IPS-NIHi7 (cell line): ENCODE results near the gene ADK.
"Not testable (repeated sequence)": the region's sequence is repeated elsewhere in the genome, so short reads cannot be mapped to it uniquely, and the experiment has no call there.

Source experiments
- DNase-seq: peaks from one replicate; pipeline ENCODE4 v3.0.0; 2012; ENCODE audit warnings: mixed read lengths; ENCODE audit errors: extremely low spot score

The ADK gene

GRCh38 chr10:74300074-74300621 is 149.1 kb downstream of the ADK start:
- not testable (repeated sequence) for DNase-seq

GRCh38 chr10:74300666-74301065 is 149.6 kb downstream of the ADK start:
- DNase-seq: no peak

DNA sequence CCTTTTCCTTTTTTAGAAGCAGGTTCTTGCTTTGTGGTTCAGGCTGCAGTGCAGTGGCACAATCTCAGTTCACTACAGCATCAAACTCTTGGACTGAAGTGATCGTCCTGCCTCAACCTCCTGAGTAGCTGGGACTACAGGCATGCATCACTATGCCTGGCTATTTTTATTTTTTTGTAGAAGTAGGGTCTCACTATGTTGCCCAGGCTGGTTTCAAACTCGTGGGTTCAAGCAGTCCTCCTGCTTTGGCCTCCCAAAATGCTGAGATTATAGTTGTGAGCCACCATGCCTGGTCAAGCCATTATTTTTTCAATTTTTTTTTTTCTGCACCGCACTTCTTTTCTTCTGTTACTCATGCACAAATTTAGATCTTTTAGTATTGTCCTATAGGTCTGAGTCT is 154.7 kb downstream of the ADK start:
- DNase-seq: no peak

DNA sequence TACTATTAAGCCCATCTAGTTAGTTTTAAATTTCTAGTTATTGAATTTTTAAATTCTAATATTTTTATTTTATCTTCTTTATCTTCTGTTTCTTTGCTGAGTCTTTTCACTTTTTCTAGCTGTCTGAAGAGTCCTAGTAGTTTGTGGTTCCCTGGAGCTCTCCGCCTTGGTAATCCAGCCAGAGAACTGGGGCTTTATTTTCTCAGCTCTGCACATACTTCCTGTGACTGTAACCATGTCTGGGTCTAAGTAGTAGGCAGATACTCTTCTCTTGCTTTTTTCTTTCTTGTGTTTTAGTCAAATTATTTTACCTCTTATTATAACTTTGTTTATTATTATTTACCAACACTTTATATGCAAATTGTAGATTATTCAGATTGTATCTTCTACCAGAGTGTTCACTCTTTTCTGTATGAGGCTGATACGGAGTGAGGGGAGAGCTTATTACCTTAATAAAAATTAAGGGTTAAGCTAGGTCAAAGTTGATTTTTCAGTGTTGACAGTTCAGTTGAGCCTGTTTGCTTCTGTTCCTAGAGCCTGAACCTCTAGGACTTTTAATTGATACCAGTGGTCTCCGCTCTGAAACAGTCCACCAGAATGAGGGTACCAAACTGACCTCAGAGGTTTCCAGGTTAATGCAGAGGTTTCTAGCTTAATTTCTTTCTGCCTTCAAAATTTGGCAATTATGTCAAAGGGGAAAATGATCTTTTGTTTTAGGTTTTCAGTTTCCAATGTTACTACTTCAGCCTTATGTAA is 155.4 kb downstream of the ADK start:
- DNase-seq: no peak

DNA sequence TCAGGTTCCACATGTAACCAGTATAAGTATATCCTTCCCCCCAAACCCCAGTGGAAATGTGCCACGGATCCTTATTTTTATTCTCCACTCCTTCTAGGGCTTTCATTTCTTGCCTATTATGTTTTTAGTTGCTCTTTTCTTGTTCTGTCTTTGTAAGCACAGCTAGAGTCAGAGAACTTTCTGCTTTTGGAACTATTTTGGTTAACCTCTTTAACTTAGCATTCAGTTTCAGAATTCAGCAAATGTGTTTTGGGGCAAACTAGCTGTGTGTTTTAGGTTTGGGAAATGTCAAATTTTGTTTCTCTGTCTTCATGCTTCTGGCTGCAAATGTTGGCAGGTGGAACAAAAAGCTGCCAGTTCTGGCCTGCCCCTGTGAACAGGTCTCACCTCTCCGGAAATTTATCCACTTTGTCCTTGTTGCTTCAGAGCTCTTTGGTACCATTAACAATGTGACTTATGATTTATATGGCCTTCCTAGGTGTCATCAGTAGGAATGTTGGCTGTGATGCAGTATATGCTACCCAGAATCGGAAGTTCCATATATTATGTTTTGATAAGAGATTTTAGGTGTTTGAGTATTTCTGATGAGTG is 156.1 kb downstream of the ADK start:
- no peak for DNase-seq

DNA sequence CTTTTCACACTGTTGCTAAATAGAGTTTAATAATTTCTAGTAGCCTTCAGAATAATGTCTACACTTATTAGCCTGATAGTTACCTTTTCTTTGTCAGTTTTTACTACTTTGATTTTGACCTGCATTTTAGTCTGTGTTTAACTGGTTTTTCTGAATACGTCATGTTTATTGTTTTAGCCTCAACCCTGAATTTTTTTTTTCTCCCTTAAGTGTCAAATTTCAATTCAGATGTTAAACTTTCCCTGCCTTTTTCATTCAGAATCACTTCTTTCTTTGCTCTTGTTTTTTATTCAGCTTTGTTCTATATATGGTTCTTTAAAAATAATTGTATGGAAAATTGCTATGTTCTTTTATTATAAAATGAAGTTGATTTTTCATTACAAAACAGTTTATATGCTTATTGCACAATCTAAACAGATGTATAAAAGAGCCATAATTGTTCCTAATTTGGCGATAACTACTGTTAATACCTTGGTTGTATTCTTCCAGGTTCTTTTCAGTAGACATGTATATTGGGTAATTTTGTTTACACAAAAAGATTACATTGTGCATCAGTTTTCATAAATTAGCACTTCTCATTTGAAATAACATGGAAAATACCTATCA is 159.7 kb downstream of the ADK start:
- no peak for DNase-seq

DNA sequence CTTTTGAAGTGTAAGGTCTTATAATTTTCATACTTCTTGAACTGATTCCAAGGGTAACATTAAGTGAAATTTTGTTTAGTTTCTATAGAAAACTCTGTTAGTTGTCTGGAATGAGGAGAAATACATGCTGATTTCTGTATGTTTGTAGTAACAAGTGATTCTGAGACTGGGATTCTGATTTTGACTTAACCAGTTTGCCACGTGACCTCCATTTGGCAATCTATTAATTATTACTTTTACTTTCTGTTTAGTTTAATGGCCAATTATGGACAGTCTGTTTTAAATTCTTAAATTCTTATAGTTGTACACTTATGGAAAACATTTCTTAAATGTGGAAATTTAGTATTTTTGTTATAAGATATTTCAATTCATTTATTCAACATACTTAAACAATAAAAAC is 163.1 kb downstream of the ADK start:
- DNase-seq: no peak

DNA sequence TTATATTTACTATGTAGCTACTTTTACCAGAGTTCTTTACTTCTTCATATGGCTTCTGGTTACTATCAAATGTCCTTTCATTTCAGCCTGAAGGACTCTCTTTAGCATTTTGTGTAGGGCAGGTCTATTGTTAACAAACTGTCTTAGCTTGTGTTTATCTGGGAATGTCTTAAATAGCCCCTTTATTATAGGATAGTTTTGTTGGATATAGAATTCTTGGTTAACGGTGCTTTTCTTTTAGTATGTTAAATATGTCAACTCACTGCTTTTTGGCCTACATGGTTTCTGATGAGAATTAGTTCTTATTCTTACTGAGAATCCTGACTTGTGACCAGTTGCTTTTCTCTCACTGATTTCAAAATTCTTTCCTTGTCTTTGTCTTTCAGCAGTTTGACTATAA is 169.0 kb downstream of the ADK start:
- no peak for DNase-seq

GRCh38 chr10:74320717-74321116 is 169.7 kb downstream of the ADK start:
- DNase-seq: no peak

DNA sequence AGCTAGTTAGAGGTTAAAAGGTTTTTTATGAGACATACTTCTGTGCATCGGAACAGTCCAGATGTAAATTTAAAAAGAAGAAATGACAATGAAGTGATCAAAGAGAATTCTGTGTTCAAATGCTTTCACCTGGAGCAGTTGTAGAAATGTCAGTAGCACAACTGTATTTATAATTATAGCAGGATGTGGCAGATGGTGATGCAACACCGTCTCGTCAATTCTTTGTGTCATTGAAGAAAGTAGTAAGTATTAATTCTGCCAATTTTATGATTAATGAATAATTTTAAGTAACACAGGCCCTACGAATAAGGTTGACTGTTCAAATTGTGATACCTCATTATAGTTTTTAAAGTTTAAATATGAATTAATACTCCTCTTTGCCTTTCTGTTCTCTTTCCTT is 171.1 kb downstream of the ADK start:
- no peak for DNase-seq

GRCh38 chr10:74322565-74322964 is 171.5 kb downstream of the ADK start:
- DNase-seq: no peak

- DNase-seq: no peak
These were observed 177.4 kb downstream of the ADK start for GRCh38 chr10:74328388-74328787.

- no peak for DNase-seq
These were observed 178.9 kb downstream of the ADK start for GRCh38 chr10:74329873-74330272.

- no peak for DNase-seq
These were observed 179.6 kb downstream of the ADK start for GRCh38 chr10:74330646-74331045.

- no peak for DNase-seq
These were observed 181.4 kb downstream of the ADK start for GRCh38 chr10:74332398-74332797.

- DNase-seq: no peak
These were observed 182.2 kb downstream of the ADK start for GRCh38 chr10:74333174-74333573.

- no peak for DNase-seq
These were observed 183.2 kb downstream of the ADK start for GRCh38 chr10:74334221-74334620.

DNA sequence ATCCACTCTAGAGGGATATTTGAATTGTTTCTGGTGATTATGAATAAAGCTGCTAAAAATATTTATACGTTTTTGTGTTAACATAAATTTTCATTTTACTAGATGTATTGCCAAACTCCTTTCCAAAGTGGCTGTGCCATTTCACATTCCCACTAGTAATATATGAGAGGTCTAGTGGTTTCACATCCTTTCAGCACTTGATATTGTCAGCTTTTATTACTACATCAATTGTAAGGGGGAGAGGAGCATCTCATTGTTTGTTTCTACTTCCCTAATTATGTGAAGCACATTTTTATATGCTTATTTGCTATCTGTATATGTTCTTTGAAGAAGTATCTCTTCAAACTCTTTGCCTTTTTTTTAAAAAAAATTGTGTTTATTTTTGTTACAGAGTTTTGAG is 184.5 kb downstream of the ADK start:
- DNase-seq: no peak

GRCh38 chr10:74337330-74338016 is 186.5 kb downstream of the ADK start:
- no peak for DNase-seq

- DNase-seq: no peak
These were observed 192.0 kb downstream of the ADK start for GRCh38 chr10:74342991-74343390.

DNA sequence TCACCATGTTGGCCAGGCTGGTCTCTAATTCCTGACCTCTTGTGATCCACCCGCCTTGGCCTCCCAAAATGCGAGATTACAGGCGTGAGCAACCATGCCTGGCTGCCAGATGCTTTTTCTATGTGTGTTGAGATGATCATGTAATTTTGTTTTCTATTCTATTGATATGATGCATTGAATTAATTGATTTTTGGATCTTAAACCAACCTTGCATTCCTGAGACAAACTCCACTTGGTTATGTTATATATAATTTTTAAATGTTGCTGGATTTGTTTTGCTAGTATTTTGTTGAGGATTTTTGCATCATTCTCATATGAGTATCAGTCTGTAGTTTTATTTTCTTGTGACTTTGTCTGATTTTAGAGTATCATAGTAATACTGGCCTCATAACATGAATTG is 192.8 kb downstream of the ADK start:
- DNase-seq: no peak

DNA sequence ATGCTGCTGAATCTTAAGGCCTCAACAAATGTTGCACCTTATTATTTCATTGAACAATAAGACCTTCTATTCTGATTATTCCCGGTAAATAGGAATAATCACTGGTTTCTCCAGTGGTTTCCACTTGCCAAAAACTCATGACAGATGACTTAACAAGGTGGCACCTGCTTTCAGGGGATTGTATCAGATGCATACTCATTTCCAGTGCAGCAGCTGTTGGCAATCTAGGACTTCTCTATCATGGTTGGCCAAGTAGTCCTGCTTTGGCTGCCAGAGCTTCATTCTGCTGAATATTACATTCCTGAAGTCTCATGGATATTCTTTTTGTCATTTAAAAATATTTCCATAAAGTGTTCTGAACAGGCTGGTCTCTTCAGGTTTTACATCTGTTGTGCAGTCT is 193.3 kb downstream of the ADK start:
- no peak for DNase-seq
